GM23248 (cell line): ENCODE results near the gene PREX1.

Source experiments
- EZH2 ChIP-seq: fragments of 200-600 bp; sonication (generic); IDR thresholded peaks from 2 replicates; pipeline ENCODE4 v1.6.1; 2018; ENCODE audit warnings: antibody characterized with exemption, mild to moderate bottlenecking; ENCODE audit not compliant: insufficient read depth, poor library complexity, severe bottlenecking
- EZH2phosphoT487 ChIP-seq: fragments of 200-600 bp; sonication (generic); IDR thresholded peaks from 2 replicates; pipeline ENCODE4 v1.6.1; 2018; ENCODE audit warnings: antibody characterized with exemption, moderate library complexity, mild to moderate bottlenecking, low read depth; ENCODE audit not compliant: insufficient read depth

DNA sequence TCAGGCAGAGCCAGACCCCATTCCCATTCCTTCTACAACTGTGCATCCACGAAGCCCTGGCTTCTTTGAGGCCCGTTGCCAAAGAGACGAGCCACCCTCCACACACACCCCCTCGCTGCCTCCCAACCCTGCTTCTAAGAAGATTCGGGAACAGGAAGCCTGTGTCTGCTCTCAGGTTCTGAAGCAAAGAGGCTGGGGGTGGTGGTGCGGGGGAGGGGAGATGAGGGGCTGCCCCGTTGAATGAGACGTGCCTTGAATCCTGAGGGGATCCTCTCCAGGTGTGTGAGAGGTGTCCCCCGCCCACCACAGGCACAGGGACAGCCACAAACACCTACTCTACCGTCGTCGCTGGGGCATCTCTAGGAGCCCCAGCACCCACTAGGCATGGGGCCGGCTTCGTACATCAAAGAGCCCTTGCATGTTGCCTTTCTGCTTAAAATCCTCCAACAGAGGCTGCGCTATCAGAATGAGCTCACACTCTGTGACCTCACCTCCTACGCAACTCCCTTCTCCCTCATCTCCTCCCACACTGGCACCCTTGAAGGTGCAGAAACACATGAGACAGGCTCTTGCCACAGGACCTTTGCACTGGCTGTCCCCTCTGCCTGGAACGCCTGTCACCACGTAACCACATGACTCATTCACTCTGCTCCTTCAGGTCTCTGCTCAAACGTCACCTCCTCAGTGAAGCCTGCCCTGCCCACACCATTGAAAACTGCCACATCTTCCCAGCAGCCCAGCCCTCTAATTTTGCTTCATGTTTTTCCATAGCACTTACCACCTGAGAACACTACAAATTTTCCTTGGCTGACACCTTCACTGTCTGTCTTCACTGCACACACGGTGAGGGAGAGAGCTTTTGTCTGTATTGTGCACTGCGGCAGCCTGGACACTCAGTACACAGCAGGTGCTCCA lies 58.5 kb downstream of the PREX1 start:
- TF ChIP-seq EZH2 (no peak), EZH2phosphoT487 (no peak)
